GM10847 (cell line): ENCODE data around the gene KCNJ4.

Experiments
- POLR2A ChIP-seq: IDR thresholded peaks from 2 replicates; pipeline ENCODE4 v1.6.1; 2011; ENCODE audit not compliant: insufficient read length; ENCODE audit errors: extremely low read depth

The KCNJ4 gene

GRCh38 chr22:38450234-38450797, 4.7 kb downstream of the KCNJ4 start:
- no peak for TF ChIP-seq POLR2A

- no peak for TF ChIP-seq POLR2A
These were observed 5.2 kb downstream of the KCNJ4 start for GRCh38 chr22:38449776-38450175.

- TF ChIP-seq POLR2A: no peak
These were observed 5.9 kb downstream of the KCNJ4 start for GRCh38 chr22:38448945-38449745.

GRCh38 chr22:38446018-38446601, 8.9 kb downstream of the KCNJ4 start:
- TF ChIP-seq POLR2A: no peak

- no peak for TF ChIP-seq POLR2A
These were observed 10.2 kb downstream of the KCNJ4 start for GRCh38 chr22:38444783-38445182.

- no peak for TF ChIP-seq POLR2A
These were observed 11.1 kb downstream of the KCNJ4 start for GRCh38 chr22:38443628-38444521.

DNA sequence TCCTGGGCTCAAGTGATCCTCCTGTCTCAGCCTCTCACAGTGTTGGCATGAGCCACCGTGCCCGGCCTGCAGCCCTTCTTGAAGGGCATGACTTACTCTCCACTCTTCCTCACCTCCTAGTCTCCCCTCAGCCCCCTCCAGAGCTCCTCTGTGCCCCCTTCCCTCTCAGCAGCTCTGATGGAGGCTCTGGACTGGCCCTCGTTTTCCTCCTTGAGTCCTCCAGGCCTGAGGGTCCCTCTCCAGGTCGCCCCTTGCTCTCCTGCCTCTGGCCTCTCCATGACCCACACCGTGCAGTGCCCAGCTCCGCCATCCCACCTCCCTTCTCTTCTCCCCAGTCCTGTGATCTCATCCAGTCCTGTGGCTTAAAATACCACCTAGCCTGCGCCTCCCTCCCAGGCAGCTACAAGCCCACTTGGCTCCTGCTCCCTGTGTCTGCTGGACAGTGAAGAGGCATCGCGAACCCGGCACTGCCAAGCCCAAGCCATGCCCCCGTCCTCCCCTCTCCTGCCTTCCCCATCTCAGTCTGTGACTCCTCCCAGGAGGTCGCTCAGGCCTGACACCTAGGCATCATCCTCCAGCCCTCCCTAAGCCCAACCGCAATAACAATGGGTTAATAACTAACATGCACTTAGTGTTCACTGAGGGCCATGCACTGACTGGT, 11.9 kb downstream of the KCNJ4 start:
- TF ChIP-seq POLR2A: no peak

- TF ChIP-seq POLR2A: no peak
These were observed 13.2 kb downstream of the KCNJ4 start for GRCh38 chr22:38441620-38442287.

DNA sequence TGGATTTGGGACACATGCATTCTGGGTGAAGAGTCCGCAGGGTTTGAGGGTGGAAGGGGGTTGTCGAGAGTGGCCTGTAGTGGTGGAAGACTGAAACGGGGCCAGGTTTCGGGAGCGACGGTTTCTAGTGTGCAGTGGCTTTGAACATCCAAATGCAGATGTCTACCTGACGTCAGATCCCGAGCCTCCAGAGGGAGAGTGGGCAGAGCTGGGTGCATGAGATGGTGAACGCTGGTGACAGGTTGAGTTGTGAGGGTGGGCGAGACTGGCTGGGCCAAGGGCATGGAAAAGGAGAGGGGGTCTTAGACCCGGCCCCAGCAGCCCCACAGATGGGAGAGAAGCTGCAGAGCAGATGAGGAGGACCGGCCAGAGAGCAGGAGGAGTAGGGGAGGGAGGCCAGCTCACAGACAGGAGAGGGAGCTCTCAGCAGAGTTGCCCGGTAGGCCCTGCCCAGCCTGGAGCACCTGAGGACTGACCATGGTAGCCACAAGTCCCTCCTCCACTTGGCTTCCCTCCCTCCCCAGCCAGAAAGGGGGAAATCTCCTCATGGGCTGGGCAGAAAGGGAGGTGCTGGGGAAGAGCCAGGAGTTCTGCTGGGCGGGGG, 14.2 kb downstream of the KCNJ4 start:
- no peak for TF ChIP-seq POLR2A

- no peak for TF ChIP-seq POLR2A
These were observed 17.6 kb downstream of the KCNJ4 start for GRCh38 chr22:38437416-38437815.

- no peak for TF ChIP-seq POLR2A
These were observed 18.2 kb downstream of the KCNJ4 start for GRCh38 chr22:38436629-38437395.

GRCh38 chr22:38435965-38436364, 19.0 kb downstream of the KCNJ4 start:
- TF ChIP-seq POLR2A: no peak

GRCh38 chr22:38435010-38435409, 20.0 kb downstream of the KCNJ4 start:
- no peak for TF ChIP-seq POLR2A
